ENCODE results near the gene SMG6.
"Not testable (repeated sequence)": the region's sequence is repeated elsewhere in the genome, so short reads cannot be mapped to it uniquely, and the experiment has no call there.

Gene SMG6

DNA sequence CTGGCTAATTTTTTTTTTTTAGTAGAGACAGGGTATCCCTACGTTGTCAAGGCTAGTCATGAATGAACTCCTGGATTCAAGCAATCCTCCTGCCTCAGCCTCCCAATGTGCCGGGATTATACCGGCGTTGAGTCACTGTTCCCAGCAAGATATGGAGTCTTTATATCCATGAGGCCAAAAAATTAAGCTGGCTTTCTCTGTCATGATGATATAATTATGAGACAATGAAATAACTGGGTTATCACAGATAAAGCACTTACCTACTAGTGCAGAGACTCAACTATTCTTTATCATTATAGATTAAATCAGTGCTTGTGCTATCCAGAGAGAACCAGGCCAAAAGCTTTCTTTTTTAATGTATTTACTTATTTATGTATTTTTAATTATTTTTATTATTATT is 36.2 kb downstream of the SMG6 start:
- H2BK12ac ChIP-seq (ENCODE audit: low read length): no peak overlapping the region
- H3K4ac ChIP-seq (ENCODE audit: low read length): no peak overlapping the region
- no peak overlapping the region for H3K23ac ChIP-seq (ENCODE audit: low read depth, low read length, poor library complexity)
- DNase-seq (ENCODE audit: low spot score): no peak
- H2BK5ac ChIP-seq (ENCODE audit: low read length): no peak overlapping the region
- WGBS, 2 donors (ENCODE audit: extremely low coverage in 2 of 2, insufficient read length in 2 of 2, insufficient replicate concordance in 1 of 2): no CpG with 5 or more reads among the region's 4 CpGs
- no peak overlapping the region for H3K14ac ChIP-seq (ENCODE audit: low read length)
- no peak overlapping the region for H3K4me2 ChIP-seq (ENCODE audit: insufficient read depth, low read length, poor library complexity, severe bottlenecking)
- H3K18ac ChIP-seq (ENCODE audit: low read length): no peak overlapping the region
- H4K91ac ChIP-seq (ENCODE audit: low read depth, low read length, poor library complexity): no peak overlapping the region
- no peak overlapping the region for H4K8ac ChIP-seq (ENCODE audit: low read depth, low read length)
- no peaks in the 10 kb centered on the region for H3K27me3 ChIP-seq (ENCODE audit: control insufficient read depth in 3 of 3, insufficient read depth in 3 of 3, low read depth in 1 of 3, low read length in 3 of 3)
- H3K4me3 ChIP-seq (ENCODE audit: low read length in 2 of 2): no peak overlapping the region
- peaks cover 15 to 79% of the 10 kb centered on the region in 2 donors for H3K36me3 ChIP-seq (replicated peaks in 1 of 2; ENCODE audit: control insufficient read depth in 2 of 2, insufficient read depth in 2 of 2, low read length in 2 of 2)
- H2BK120ac ChIP-seq (ENCODE audit: low read depth, low read length): no peak overlapping the region
- no peak overlapping the region for H2AFZ ChIP-seq (ENCODE audit: low read length)
- H3K27ac ChIP-seq (replicated peaks; ENCODE audit: low read length): no peak overlapping the region
- H3K9ac ChIP-seq (ENCODE audit: low read depth, low read length, poor library complexity): no peak overlapping the region
- no peak overlapping the region for H2BK15ac ChIP-seq (ENCODE audit: low read length)
- no peaks in the 10 kb centered on the region for H3K79me1 ChIP-seq (ENCODE audit: low read depth, low read length)
- no peaks in the 10 kb centered on the region for H3K9me3 ChIP-seq (replicated peaks in 1 of 2; ENCODE audit: control insufficient read depth in 2 of 2, insufficient read depth in 1 of 2, low read depth in 1 of 2, low read length in 2 of 2)
- H2AK5ac ChIP-seq (ENCODE audit: low read depth, low read length): no peak overlapping the region
- no peaks in the 10 kb centered on the region for H3K4me1 ChIP-seq (ENCODE audit: control insufficient read depth in 2 of 2, insufficient read depth in 1 of 2, low read depth in 1 of 2, low read length in 2 of 2)

DNA sequence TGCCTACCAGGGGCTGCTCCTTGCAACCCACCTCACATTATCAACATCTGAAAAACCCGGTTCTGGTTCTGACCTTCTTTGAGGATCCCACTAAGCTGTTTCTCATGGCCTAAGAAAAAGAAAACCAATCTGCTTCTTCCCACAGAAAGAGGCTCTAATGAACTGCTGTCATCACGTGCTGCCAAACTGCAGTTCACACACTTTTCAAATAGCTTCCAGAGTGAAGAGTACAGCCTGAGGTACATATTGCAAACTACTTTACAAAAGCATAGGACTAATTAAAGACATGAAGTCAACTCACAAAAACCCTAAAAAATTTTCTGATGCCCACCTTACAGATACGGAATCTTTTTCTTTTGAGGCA is 36.7 kb downstream of the SMG6 start:
- no peak overlapping the region for H3K4me3 ChIP-seq (ENCODE audit: low read length in 2 of 2)
- no CpG with 5 or more reads among the region's 3 CpGs for WGBS, 2 donors (ENCODE audit: extremely low coverage in 2 of 2, insufficient read length in 2 of 2, insufficient replicate concordance in 1 of 2)
- H4K91ac ChIP-seq (ENCODE audit: low read depth, low read length, poor library complexity): no peak overlapping the region
- no peaks in the 10 kb centered on the region for H3K9me3 ChIP-seq (replicated peaks in 1 of 2; ENCODE audit: control insufficient read depth in 2 of 2, insufficient read depth in 1 of 2, low read depth in 1 of 2, low read length in 2 of 2)
- no peak overlapping the region for H2AFZ ChIP-seq (ENCODE audit: low read length)
- H3K4me1 ChIP-seq (ENCODE audit: control insufficient read depth in 2 of 2, insufficient read depth in 1 of 2, low read depth in 1 of 2, low read length in 2 of 2): no peaks in the 10 kb centered on the region
- no peak overlapping the region for H3K27ac ChIP-seq (replicated peaks; ENCODE audit: low read length)
- H3K14ac ChIP-seq (ENCODE audit: low read length): no peak overlapping the region
- H3K18ac ChIP-seq (ENCODE audit: low read length): no peak overlapping the region
- DNase-seq (ENCODE audit: low spot score): no peak
- H3K4me2 ChIP-seq (ENCODE audit: insufficient read depth, low read length, poor library complexity, severe bottlenecking): no peak overlapping the region
- H3K36me3 ChIP-seq (replicated peaks in 1 of 2; ENCODE audit: control insufficient read depth in 2 of 2, insufficient read depth in 2 of 2, low read length in 2 of 2): peaks cover 12 to 79% of the 10 kb centered on the region in 2 donors
- no peak overlapping the region for H3K23ac ChIP-seq (ENCODE audit: low read depth, low read length, poor library complexity)
- H4K8ac ChIP-seq (ENCODE audit: low read depth, low read length): no peak overlapping the region
- H2BK120ac ChIP-seq (ENCODE audit: low read depth, low read length): no peak overlapping the region
- no peaks in the 10 kb centered on the region for H3K79me1 ChIP-seq (ENCODE audit: low read depth, low read length)
- H3K9ac ChIP-seq (ENCODE audit: low read depth, low read length, poor library complexity): no peak overlapping the region
- no peak overlapping the region for H2BK15ac ChIP-seq (ENCODE audit: low read length)
- H3K27me3 ChIP-seq (ENCODE audit: control insufficient read depth in 3 of 3, insufficient read depth in 3 of 3, low read depth in 1 of 3, low read length in 3 of 3): no peaks in the 10 kb centered on the region
- H2BK12ac ChIP-seq (ENCODE audit: low read length): no peak overlapping the region
- H2AK5ac ChIP-seq (ENCODE audit: low read depth, low read length): no peak overlapping the region
- no peak overlapping the region for H2BK5ac ChIP-seq (ENCODE audit: low read length)
- no peak overlapping the region for H3K4ac ChIP-seq (ENCODE audit: low read length)

DNA sequence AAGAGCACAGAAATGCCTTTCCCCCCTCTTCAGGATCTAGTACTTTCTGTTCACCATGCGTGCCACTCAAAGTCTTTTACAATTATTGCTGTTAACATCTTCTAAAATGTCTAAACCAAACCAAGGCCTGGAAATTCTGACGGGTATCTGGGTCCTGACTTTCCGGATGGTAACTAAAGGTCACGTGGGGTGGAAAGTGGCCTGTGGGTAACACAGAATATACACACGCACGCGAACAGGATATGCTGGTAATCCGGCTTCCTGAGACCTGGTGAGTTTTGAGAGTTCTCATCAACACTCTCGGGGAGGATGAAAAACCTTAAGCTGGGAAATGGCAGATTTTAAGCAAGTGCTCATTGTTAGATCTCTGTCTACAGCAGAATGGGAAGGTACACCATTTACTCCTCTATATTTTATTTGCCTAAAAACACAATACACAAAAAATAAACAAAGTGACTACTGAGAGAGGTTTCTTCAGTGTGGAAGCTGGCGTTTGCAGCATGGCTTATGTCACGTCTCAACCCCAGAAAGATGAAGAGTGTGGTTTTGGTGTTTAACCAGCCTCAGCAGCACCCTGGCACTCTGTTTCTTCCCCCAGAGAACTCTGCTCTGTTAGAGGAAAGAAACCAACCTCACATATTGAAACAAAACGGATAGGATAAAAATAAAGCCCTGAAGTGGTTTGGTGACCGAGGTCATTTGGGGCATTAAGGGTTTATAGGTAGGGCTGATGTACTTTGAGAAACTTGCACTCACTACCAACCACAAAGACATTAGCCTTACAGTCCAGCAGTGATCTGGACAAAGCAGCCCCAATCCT is 37.3 kb downstream of the SMG6 start:
- Histone ChIP-seq H3K4me2 (ENCODE audit: insufficient read depth, low read length, poor library complexity, severe bottlenecking) (no peak overlapping the region), H2BK120ac (ENCODE audit: low read depth, low read length) (no peak overlapping the region), H3K23ac (ENCODE audit: low read depth, low read length, poor library complexity) (no peak overlapping the region), H3K27ac (replicated peaks; ENCODE audit: low read length) (no peak overlapping the region), H3K4ac (ENCODE audit: low read length) (no peak overlapping the region), H3K27me3 (ENCODE audit: control insufficient read depth in 3 of 3, insufficient read depth in 3 of 3, low read depth in 1 of 3, low read length in 3 of 3) (no peaks in the 10 kb centered on the region), H3K18ac (ENCODE audit: low read length) (no peak overlapping the region), H3K9ac (ENCODE audit: low read depth, low read length, poor library complexity) (no peak overlapping the region), H3K4me3 (ENCODE audit: low read length in 2 of 2) (no peak overlapping the region), H3K4me1 (ENCODE audit: control insufficient read depth in 2 of 2, insufficient read depth in 1 of 2, low read depth in 1 of 2, low read length in 2 of 2) (no peaks in the 10 kb centered on the region), H4K91ac (ENCODE audit: low read depth, low read length, poor library complexity) (no peak overlapping the region), H2AK5ac (ENCODE audit: low read depth, low read length) (no peak overlapping the region), H2BK12ac (ENCODE audit: low read length) (no peak overlapping the region), H3K36me3 (replicated peaks in 1 of 2; ENCODE audit: control insufficient read depth in 2 of 2, insufficient read depth in 2 of 2, low read length in 2 of 2) (peaks cover 12 to 83% of the 10 kb centered on the region in 2 donors), H3K9me3 (replicated peaks in 1 of 2; ENCODE audit: control insufficient read depth in 2 of 2, insufficient read depth in 1 of 2, low read depth in 1 of 2, low read length in 2 of 2) (no peaks in the 10 kb centered on the region), H2BK5ac (ENCODE audit: low read length) (no peak overlapping the region), H2BK15ac (ENCODE audit: low read length) (no peak overlapping the region), H4K8ac (ENCODE audit: low read depth, low read length) (no peak overlapping the region), H3K79me1 (ENCODE audit: low read depth, low read length) (no peaks in the 10 kb centered on the region), H2AFZ (ENCODE audit: low read length) (no peak overlapping the region), H3K14ac (ENCODE audit: low read length) (no peak overlapping the region)
- DNase-seq (ENCODE audit: low spot score): no peak
- WGBS, 2 donors (ENCODE audit: extremely low coverage in 2 of 2, insufficient read length in 2 of 2, insufficient replicate concordance in 1 of 2): no CpG with 5 or more reads among the region's 13 CpGs

DNA sequence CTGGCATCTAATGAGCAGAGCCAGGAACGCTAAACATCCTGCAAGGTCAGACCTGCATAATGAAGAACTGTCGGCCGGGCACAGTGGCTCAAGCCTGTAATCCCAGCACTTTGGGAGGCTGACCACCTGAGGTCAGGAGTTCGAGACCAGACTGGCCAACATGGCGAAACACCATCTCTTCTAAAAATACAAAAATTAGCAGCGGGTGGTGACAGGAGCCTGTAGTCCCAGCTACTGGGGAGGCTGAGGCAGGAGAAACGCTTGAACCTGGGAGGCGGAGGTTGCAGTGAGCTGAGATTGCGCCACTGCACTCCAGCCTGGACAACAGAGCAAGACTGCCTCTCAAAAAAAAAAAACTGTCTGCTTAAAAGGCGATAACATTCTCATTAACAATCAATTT is 38.4 kb downstream of the SMG6 start:
- H4K8ac ChIP-seq (ENCODE audit: low read depth, low read length); H3K4me3 ChIP-seq (ENCODE audit: low read length in 2 of 2); H2AFZ ChIP-seq (ENCODE audit: low read length); H3K9me3 ChIP-seq (replicated peaks in 1 of 2; ENCODE audit: control insufficient read depth in 2 of 2, insufficient read depth in 1 of 2, low read depth in 1 of 2, low read length in 2 of 2); H3K79me1 ChIP-seq (ENCODE audit: low read depth, low read length); H3K9ac ChIP-seq (ENCODE audit: low read depth, low read length, poor library complexity); H3K27me3 ChIP-seq (ENCODE audit: control insufficient read depth in 3 of 3, insufficient read depth in 3 of 3, low read depth in 1 of 3, low read length in 3 of 3); H4K91ac ChIP-seq (ENCODE audit: low read depth, low read length, poor library complexity); H3K4ac ChIP-seq (ENCODE audit: low read length); H3K4me2 ChIP-seq (ENCODE audit: insufficient read depth, low read length, poor library complexity, severe bottlenecking); H2BK5ac ChIP-seq (ENCODE audit: low read length); H3K14ac ChIP-seq (ENCODE audit: low read length); H2BK12ac ChIP-seq (ENCODE audit: low read length); H3K27ac ChIP-seq (replicated peaks; ENCODE audit: low read length); H3K4me1 ChIP-seq (ENCODE audit: control insufficient read depth in 2 of 2, insufficient read depth in 1 of 2, low read depth in 1 of 2, low read length in 2 of 2); H2AK5ac ChIP-seq (ENCODE audit: low read depth, low read length); H3K23ac ChIP-seq (ENCODE audit: low read depth, low read length, poor library complexity); H2BK120ac ChIP-seq (ENCODE audit: low read depth, low read length); H2BK15ac ChIP-seq (ENCODE audit: low read length); DNase-seq (ENCODE audit: low spot score); H3K18ac ChIP-seq (ENCODE audit: low read length): not testable (repeated sequence)
- H3K36me3 ChIP-seq (replicated peaks in 1 of 2; ENCODE audit: control insufficient read depth in 2 of 2, insufficient read depth in 2 of 2, low read length in 2 of 2): peaks cover 7 to 80% of the 10 kb centered on the region in 2 donors
- no CpG with 5 or more reads among the region's 10 CpGs for WGBS, 2 donors (ENCODE audit: extremely low coverage in 2 of 2, insufficient read length in 2 of 2, insufficient replicate concordance in 1 of 2)
